K562 (cell line): ENCODE measurements around the gene ZNF500. TPM values are rescaled to one million over a fixed set of nuclear protein-coding genes. Genes with fewer than 3 reads are reported as not detected.

Experiments
- ATAC-seq: fragments of 200-7000 bp; cut with Tn5 transposase; 3 replicates; pipeline ENCODE4 v1.9.1; 2020; ENCODE audit warnings: moderate library complexity
- BruUV-seq: library from RNA; stranded (reverse); fragments of 400-500 nt; replicated peaks from 2 replicates; lab custom pipeline; 2021; lab: Mats Ljungman, UMichigan
- CTCF ChIA-PET: fragments of 300-600 bp; formaldehyde crosslinking; extraction: SDS; loops from one replicate; lab custom pipeline; 2021; ENCODE audit warnings: low intra/inter-chr PET ratio; lab: Yijun Ruan, JAX
- POLR2A ChIA-PET: fragments of 300-600, 350-650 bp; sonication (Branson Sonifier 250); formaldehyde crosslinking; extraction: SDS; loops from one replicate; lab custom pipeline; 2021; ENCODE audit warnings: antibody characterized with exemption, inconsistent platforms; lab: Yijun Ruan, JAX
- DNase-seq, 4 experiments: peaks; one replicate each; pipeline versions ENCODE4 v3.0.0 to v3.0.0-alpha.2; 2011 to 2018; ENCODE audit warnings: low spot score in 3 of 4, mixed read lengths in 3 of 4; ENCODE audit errors: extremely low read depth in 1 of 4
- FAIRE-seq: peaks from 2 replicates; lab custom pipeline; 2011; peaks lifted over from hg19 to GRCh38; lab: Jason Lieb, UNC
- H2AFZ ChIP-seq: 2 replicates; pipeline ENCODE4 v1.6.0; 2011; ENCODE audit warnings: low read depth, low read length, control low read depth, inconsistent platforms
- H3K27ac ChIP-seq: fragments of 200-600 bp; 3 replicates; pipeline ENCODE4 v1.8.0; 2011; ENCODE audit warnings: low read depth, mild to moderate bottlenecking, control low read depth, inconsistent platforms, low read length, moderate library complexity, mixed read lengths; ENCODE audit errors: extremely low read depth
- H3K27me3 ChIP-seq, 2 experiments: fragments of 300-600 bp in 1 of 2; 2 replicates in 1 of 2; 3 replicates in 1 of 2; pipeline versions ENCODE4 v1.6.0 to v1.8.0; 2011; ENCODE audit warnings: inconsistent platforms in 2 of 2, low read length in 2 of 2, mild to moderate bottlenecking in 1 of 2, mixed read lengths in 1 of 2, moderate library complexity in 1 of 2; ENCODE audit not compliant: control insufficient read depth in 2 of 2, insufficient read depth in 2 of 2
- H3K36me3 ChIP-seq: fragments of 300-600 bp; 3 replicates; pipeline ENCODE4 v1.8.0; 2011; ENCODE audit warnings: mild to moderate bottlenecking, low read length, inconsistent platforms; ENCODE audit not compliant: control insufficient read depth, insufficient read depth
- H3K4me1 ChIP-seq, 2 experiments: fragments of 200-600 bp in 1 of 2; replicated peaks in 1 of 2; 2 replicates in 1 of 2; 3 replicates in 1 of 2; pipeline versions ENCODE4 v1.5.1 to v1.8.0; 2011; ENCODE audit warnings: inconsistent platforms in 2 of 2, low read length in 2 of 2, mild to moderate bottlenecking in 1 of 2, mixed read lengths in 1 of 2, moderate library complexity in 1 of 2; ENCODE audit not compliant: control insufficient read depth in 2 of 2, insufficient read depth in 2 of 2
- H3K4me2 ChIP-seq: 2 replicates; pipeline ENCODE4 v1.6.1; 2011; ENCODE audit warnings: low read length, control low read depth, inconsistent platforms, mixed read lengths; ENCODE audit not compliant: insufficient read depth
- H3K4me3 ChIP-seq: fragments of 200-600 bp; sonication (generic), shearing (Covaris generic); 2 replicates; pipeline ENCODE4 v1.5.1; 2016; ENCODE audit warnings: control low read depth, inconsistent platforms
- H3K79me2 ChIP-seq: fragments of 200-600 bp; 3 replicates; pipeline ENCODE4 v1.8.0; 2011; ENCODE audit warnings: low read length, inconsistent platforms; ENCODE audit not compliant: control insufficient read depth, insufficient read depth
- H3K9ac ChIP-seq, 2 experiments: 2 replicates each; pipeline versions ENCODE4 v1.6.0 to v1.6.1; 2011; ENCODE audit warnings: low read depth in 2 of 2, low read length in 2 of 2, control low read depth in 1 of 2, inconsistent platforms in 1 of 2, mild to moderate bottlenecking in 1 of 2, mixed read lengths in 1 of 2; ENCODE audit not compliant: insufficient read depth in 1 of 2
- H3K9me1 ChIP-seq: one replicate; pipeline ENCODE4 v1.6.0; 2011; ENCODE audit warnings: inconsistent platforms, mild to moderate bottlenecking, low read length, moderate library complexity; ENCODE audit not compliant: control insufficient read depth, insufficient read depth
- H3K9me3 ChIP-seq: replicated peaks from 2 replicates; pipeline ENCODE4 v1.5.1; 2011; ENCODE audit warnings: low read depth, low read length, inconsistent platforms; ENCODE audit not compliant: control insufficient read depth, insufficient read depth
- H4K20me1 ChIP-seq: replicated peaks from 2 replicates; pipeline ENCODE4 v1.6.1; 2011; ENCODE audit warnings: low read length, inconsistent platforms, mixed read lengths; ENCODE audit not compliant: control insufficient read depth, insufficient read depth
- CTCF ChIP-seq, 3 experiments: IDR thresholded peaks in 2 of 3; conservative IDR thresholded peaks in 1 of 3; 2 replicates each; pipeline ENCODE4 v1.5.1; 2011 to 2012; ENCODE audit warnings: low read length in 3 of 3, mild to moderate bottlenecking in 3 of 3, control low read depth in 2 of 3, improper control_type of control experiment in 1 of 3, inconsistent platforms in 1 of 3, low read depth in 1 of 3, mixed read lengths in 1 of 3, moderate library complexity in 1 of 3; ENCODE audit not compliant: insufficient read depth in 2 of 3
- HMBOX1 ChIP-seq: sonication (generic); IDR thresholded peaks from 2 replicates; pipeline ENCODE4 v1.6.1; 2016
- RFX1 ChIP-seq: fragments of 450-650 bp; IDR thresholded peaks from 2 replicates; pipeline ENCODE4 v1.6.1; 2016; ENCODE audit warnings: mild to moderate bottlenecking, moderate library complexity
- ZBTB7A ChIP-seq: IDR thresholded peaks from 2 replicates; pipeline ENCODE4 v1.6.1; 2011; ENCODE audit warnings: low read depth, mild to moderate bottlenecking, low read length, moderate library complexity, borderline replicate concordance; ENCODE audit not compliant: control insufficient read depth
- WGBS: fragments of 100-300 bp; shearing (Covaris generic); methylation state at CpG from one replicate; pipeline ENCODE4 v1.1.6; 2016; ENCODE audit warnings: low coverage, mixed read lengths; ENCODE audit not compliant: insufficient coverage; ENCODE audit errors: missing lambda C conversion rate; 5-methylcytosine and 5-hydroxymethylcytosine counted together
- in situ Hi-C: fragments of 300-500 bp; cut with MboI; formaldehyde crosslinking; loops from 4 replicates; pipeline ENCODE4 v1.15.0; 2018; ENCODE audit warnings: inconsistent platforms, mixed read lengths
- intact Hi-C: fragments of 100-400 bp; cut with micrococcal nuclease; formaldehyde crosslinking; loops from 2 replicates; pipeline ENCODE4 v1.14.2; 2022
- polyA plus RNA-seq, 8 experiments: library from polyadenylated mRNA; depleted of rRNA in 4 of 8; stranded (reverse) in 5 of 8; unstranded in 3 of 8; fragments of >200 nt; fragmentation: Nextera tagmentation in 2 of 8; fragmentation: Illumina TruSeq in 1 of 8; extraction: Ambion mirVana in 2 of 8; extraction: Trizol in 1 of 8; gene quantifications; 2 replicates each; pipeline versions ENCODE4 v1.2.1 to v1.2.3, GENCODE V29; 2011 to 2014; ENCODE audit warnings: inconsistent platforms in 1 of 8, missing spikeins in 1 of 8
- total RNA-seq, 7 experiments: library from RNA; depleted of rRNA in 6 of 7; stranded (reverse); fragments of >200 nt in 6 of 7; fragmentation: Illumina TruSeq in 2 of 7; extraction: Trizol in 2 of 7; gene quantifications; 2 replicates each; pipeline versions ENCODE4 v1.2.1 to v1.2.3, GENCODE V29; 2011 to 2021; ENCODE audit warnings: low replicate concordance in 1 of 7

The ZNF500 gene
- total and polyA plus RNA-seq, 9 of the 15 experiments (the other 6 are each of a cell fraction or from before 2014, with no cell fraction given): 0.80 to 20.8 (median 5.3) TPM

GRCh38 chr16:4787627-4788482 is 20.9 kb upstream of the ZNF500 start, which contains the start of gene SEPTIN12:
Gene SEPTIN12, minus strand, starts transcription at chr16:4788345. Its CDS starts 700 bp downstream, at chr16:4787645.
- WGBS: 71% methylated on average over 9 of the region's 14 CpGs
- intact Hi-C loops (no loop called here), in situ Hi-C loops (no loop called here)
- Histone ChIP-seq H3K27me3 (no peaks in the 10 kb centered on the region), H3K9me1 (no peaks in the 10 kb centered on the region), H3K4me3 (no peak within 1 kb of the TSS), H3K27ac (peak within 1 kb of the TSS; percentile 51; the same call in 2 of the 3 replicates), H3K36me3 (no peaks in the 10 kb centered on the region), H3K4me2 (0 out of 2 replicates have a peak within 1 kb of the TSS, but pooled peaks have one; percentile 0), H4K20me1 (no peaks in the 10 kb centered on the region), H3K9me3 (no peaks in the 10 kb centered on the region), H3K79me2 (no peaks in the 10 kb centered on the region), H3K9ac (peak within 1 kb of the TSS in 1 of 2 experiments; percentile 76; a peak in 2 of 4 replicates), H3K4me1 (peaks cover 19 to 38% of the 10 kb centered on the region in 2 experiments; a peak in 4 of 5 replicates), H2AFZ (peak within 1 kb of the TSS; percentile 63)
- BruUV-seq: no TSS peak
- POLR2A ChIA-PET: interaction anchor here (0.6 to 1.7 kb wide), 5 partner anchors 10 to 567 kb away, joined by 3 to 4 read pairs (median 4); partner anchors contain the start of genes ANKS3, DNAAF8 and ROGDI
- FAIRE-seq: no peak
- peak; percentile 52 for ATAC-seq
- peak in 1 of 4 experiments; percentile 28 for DNase-seq
- peak in 1 of 3 experiments; percentile 21; a peak in 1 of 6 replicates for TF ChIP-seq CTCF (IDR thresholded peaks at IDR 0.05 in 2 of 3, conservative IDR thresholded peaks at IDR 0.05 in 1 of 3; ENCODE audit: insufficient read depth in 2 of 3, low read depth in 1 of 3, low read length in 3 of 3)
- TF ChIP-seq HMBOX1: 0 out of 2 replicates have a peak, but pooled peaks have one; percentile 6
- peak; percentile 53; the same call in 1 of the 2 replicates for TF ChIP-seq ZBTB7A
- no peak for TF ChIP-seq RFX1
- TF ChIP-seq, all 486 proteins: peak for 3
- CTCF ChIA-PET: no interaction called here
